Ishikawa (cell line): ENCODE results near the gene NTSR1.

Source experiments
- CEBPB ChIP-seq: IDR thresholded peaks from 2 replicates; pipeline ENCODE4 v1.6.1; 2012
- CREB1 ChIP-seq: IDR thresholded peaks from 2 replicates; pipeline ENCODE4 v1.6.1; 2012; ENCODE audit warnings: low read depth
- EGR1 ChIP-seq: IDR thresholded peaks from 2 replicates; pipeline ENCODE4 v1.6.1; 2012
- EP300 ChIP-seq: IDR thresholded peaks from 2 replicates; pipeline ENCODE4 v1.6.1; 2012; ENCODE audit warnings: borderline replicate concordance
- FOXM1 ChIP-seq: IDR thresholded peaks from 2 replicates; pipeline ENCODE4 v1.6.1; 2012; ENCODE audit warnings: low read depth, borderline replicate concordance
- MAX ChIP-seq: IDR thresholded peaks from 2 replicates; pipeline ENCODE4 v1.6.1; 2012
- NFIC ChIP-seq: IDR thresholded peaks from 2 replicates; pipeline ENCODE4 v1.6.1; 2012
- RAD21 ChIP-seq: IDR thresholded peaks from 2 replicates; pipeline ENCODE4 v1.6.1; 2012; ENCODE audit warnings: low read depth
- REST ChIP-seq: IDR thresholded peaks from 2 replicates; pipeline ENCODE4 v1.6.1; 2012; ENCODE audit warnings: low read depth, mild to moderate bottlenecking
- TAF1 ChIP-seq: IDR thresholded peaks from 2 replicates; pipeline ENCODE4 v1.6.1; 2012; ENCODE audit warnings: low read depth, mild to moderate bottlenecking
- TCF12 ChIP-seq: IDR thresholded peaks from 2 replicates; pipeline ENCODE4 v1.6.1; 2012; ENCODE audit warnings: low read depth
- TEAD4 ChIP-seq: IDR thresholded peaks from 2 replicates; pipeline ENCODE4 v1.6.1; 2012
- USF1 ChIP-seq: IDR thresholded peaks from 2 replicates; pipeline ENCODE4 v1.6.1; 2012
- YY1 ChIP-seq: IDR thresholded peaks from 2 replicates; pipeline ENCODE4 v1.6.1; 2012; ENCODE audit warnings: low read depth
- ZBTB7A ChIP-seq: IDR thresholded peaks from 2 replicates; pipeline ENCODE4 v1.6.1; 2012; ENCODE audit warnings: low read depth

The NTSR1 gene

GRCh38 chr20:62744741-62745191, 36.1 kb downstream of the NTSR1 start:
- TF ChIP-seq CEBPB, result no peak
- TF ChIP-seq YY1, result no peak
- TF ChIP-seq RAD21, result no peak
- TF ChIP-seq NFIC, result no peak

- TF ChIP-seq USF1 (no peak), FOXM1 (no peak), NFIC (no peak), RAD21 (no peak), EGR1 (no peak), TAF1 (no peak), REST (no peak), MAX (no peak), TCF12 (no peak), EP300 (no peak), TEAD4 (no peak), ZBTB7A (no peak), CEBPB (no peak), CREB1 (no peak), YY1 (no peak)
These were observed 36.8 kb downstream of the NTSR1 start for GRCh38 chr20:62745279-62745951.

- no peak for TF ChIP-seq YY1
- no peak for TF ChIP-seq ZBTB7A
- no peak for TF ChIP-seq CREB1
- TF ChIP-seq EP300, result no peak
- TF ChIP-seq EGR1, result no peak
These were observed 37.3 kb downstream of the NTSR1 start for GRCh38 chr20:62745952-62746288.

- TF ChIP-seq EP300 (no peak), TAF1 (no peak), NFIC (no peak), CEBPB (no peak), USF1 (no peak), FOXM1 (no peak), REST (no peak), RAD21 (no peak), TEAD4 (no peak), ZBTB7A (no peak), EGR1 (no peak), YY1 (no peak), TCF12 (no peak), CREB1 (no peak), MAX (no peak)
These were observed 39.7 kb downstream of the NTSR1 start for GRCh38 chr20:62748311-62748710.

GRCh38 chr20:62749851-62750445, 41.3 kb downstream of the NTSR1 start:
- no peak for TF ChIP-seq TCF12
- no peak for TF ChIP-seq NFIC
- no peak for TF ChIP-seq YY1
- TF ChIP-seq MAX, result no peak
- no peak for TF ChIP-seq TEAD4
- no peak for TF ChIP-seq EP300
- TF ChIP-seq CREB1, result no peak
- TF ChIP-seq TAF1, result no peak
- no peak for TF ChIP-seq EGR1
- no peak for TF ChIP-seq REST
- TF ChIP-seq ZBTB7A, result no peak
